Tongue (tissue), 3 donors: ENCODE data around the gene PRKD3. TPM values are rescaled to one million over a fixed set of nuclear protein-coding genes. Genes with fewer than 3 reads are reported as not detected.
"Not testable (repeated sequence)": the region's sequence is repeated elsewhere in the genome, so short reads cannot be mapped to it uniquely, and the experiment has no call there.

ENCODE experiments used
- DNase-seq: peaks from one replicate; pipeline ENCODE4 v3.0.0-alpha.2; 2015
- small RNA-seq: library from RNA; depleted of rRNA; stranded (forward); fragments of <200 nt; gene quantifications from one replicate; pipeline ENCODE3, GENCODE V24; 2014; ENCODE audit warnings: low replicate concordance
- total RNA-seq: library from RNA; depleted of rRNA; stranded (reverse); fragments of >200 nt; gene quantifications from one replicate; pipeline ENCODE4 v1.2.3, GENCODE V29; 2014

Gene PRKD3
- total RNA-seq, 1 donor from 2014 or later = 45.6 TPM

GRCh38 chr2:37316181-37316580 lies 8.5 kb downstream of the PRKD3 start:
- no peak for DNase-seq

GRCh38 chr2:37315364-37315763 lies 9.3 kb downstream of the PRKD3 start:
- no peak for DNase-seq

- no peak for DNase-seq
Measured at GRCh38 chr2:37307500-37307899, 17.1 kb downstream of the PRKD3 start.

DNA sequence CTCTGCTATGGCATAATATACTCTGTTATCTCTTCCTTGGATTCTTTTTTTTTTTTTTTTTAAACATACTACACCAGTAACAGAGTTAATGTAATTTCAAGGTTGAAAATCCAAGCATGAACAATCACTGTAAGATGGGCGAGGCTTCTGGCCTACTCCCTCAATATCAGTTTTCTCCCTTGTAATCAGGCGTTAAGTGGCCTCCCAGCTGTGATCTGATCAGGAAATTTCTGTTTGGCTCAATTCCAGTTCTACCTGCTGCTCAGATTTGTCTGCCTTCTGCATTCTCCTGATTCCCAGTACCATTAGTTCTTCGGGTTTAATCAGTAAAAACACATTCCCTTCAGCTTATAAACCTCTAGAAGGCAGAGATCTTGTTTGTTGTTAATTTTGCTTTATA lies 18.6 kb downstream of the PRKD3 start:
- peak; percentile 25 for DNase-seq

DNA sequence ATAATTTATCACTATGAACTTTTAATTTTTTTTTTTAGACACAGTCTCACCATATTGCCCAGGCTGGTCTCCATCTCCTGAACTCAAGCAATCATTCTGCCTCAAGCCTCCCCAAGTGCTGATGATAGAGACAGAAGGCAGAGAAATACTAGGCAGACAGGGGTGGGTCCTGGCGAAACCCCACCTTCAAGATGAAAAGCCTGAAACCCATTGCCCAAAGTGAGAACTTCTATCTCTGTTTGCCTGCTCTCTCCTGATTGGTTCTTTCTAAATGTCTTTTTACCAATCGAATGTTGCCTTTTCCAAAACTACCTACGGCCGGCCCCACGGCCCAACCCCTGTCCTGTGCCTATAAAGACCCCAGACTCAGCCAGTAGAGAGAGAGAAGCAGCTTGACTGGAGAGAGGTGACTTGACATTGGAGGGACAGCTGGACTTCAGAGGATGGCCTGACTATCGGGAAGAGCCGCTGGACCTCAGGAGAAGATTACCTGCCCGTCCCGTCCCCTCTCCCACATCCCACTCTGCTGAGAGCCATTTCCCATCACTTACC lies 21.9 kb downstream of the PRKD3 start:
- no peak for DNase-seq

DNA sequence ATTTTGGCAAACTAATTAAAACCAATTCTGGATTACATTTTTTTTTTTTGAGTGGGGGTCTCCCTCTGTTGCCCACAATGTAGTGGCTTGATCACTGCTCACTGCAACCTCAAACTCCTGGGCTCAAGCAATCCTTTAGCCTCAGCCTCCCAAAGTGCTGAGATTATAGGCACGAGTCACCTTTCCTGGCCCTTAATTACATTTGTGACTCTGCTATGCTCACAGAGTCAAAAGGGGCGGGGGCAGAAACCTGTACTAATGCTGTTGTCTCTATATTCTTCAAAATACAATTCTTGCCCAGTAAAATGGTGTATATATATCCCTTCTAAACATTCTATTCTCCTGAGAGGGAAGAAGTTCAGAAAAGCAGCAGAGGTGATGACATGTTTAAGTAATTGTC lies 23.2 kb downstream of the PRKD3 start:
- no peak for DNase-seq

- no peak for DNase-seq
Measured at GRCh38 chr2:37300578-37300977, 24.1 kb downstream of the PRKD3 start.

GRCh38 chr2:37300146-37300545 lies 24.5 kb downstream of the PRKD3 start:
- DNase-seq = no peak

DNA sequence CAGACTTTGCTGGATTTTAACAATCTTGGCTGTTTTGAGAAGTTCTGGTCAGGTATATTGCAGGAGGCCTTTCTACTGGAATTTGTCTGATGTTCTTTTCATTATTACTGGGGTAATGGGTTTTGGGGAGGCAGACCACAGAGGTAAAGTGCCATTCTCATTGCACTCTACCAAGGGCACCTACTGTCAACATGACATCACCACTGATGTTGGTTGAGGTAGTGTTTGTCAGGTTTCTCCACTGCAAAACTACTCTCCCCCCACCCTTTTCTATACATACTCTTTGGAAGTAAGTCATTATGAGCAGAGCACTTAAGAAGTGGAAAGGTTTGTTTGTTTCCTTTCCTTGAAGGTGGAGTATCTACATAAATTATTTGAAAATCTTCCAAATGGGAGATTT lies 27.0 kb downstream of the PRKD3 start:
- DNase-seq = no peak

DNA sequence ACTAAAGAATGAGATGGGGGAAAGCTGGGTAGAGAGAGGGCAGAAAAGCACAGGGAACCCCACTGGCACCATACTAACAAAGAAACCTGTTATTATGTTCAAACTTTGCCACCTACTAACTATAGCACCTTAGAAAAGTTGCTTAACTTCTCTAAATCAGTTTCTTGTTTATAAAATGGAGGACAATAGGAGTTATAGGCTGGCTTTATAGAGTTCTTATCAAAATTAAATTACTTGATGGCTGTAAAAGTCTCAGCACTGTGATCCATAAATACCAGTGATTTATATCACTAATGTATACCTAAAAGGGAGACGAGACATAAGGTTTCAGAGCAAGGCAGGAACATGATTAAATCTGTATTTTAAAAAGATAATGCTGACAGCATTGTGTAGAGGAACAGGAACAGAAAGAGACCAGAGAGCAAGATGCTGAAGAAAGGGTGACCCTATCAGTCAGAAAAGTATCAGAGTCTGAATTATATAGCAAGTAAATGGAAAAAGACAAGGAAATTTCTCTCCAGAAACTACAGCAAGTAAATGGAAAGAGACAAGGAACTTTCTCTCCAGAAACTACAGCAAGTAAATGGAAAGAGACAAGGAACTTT lies 29.1 kb downstream of the PRKD3 start:
- no peak for DNase-seq

DNA sequence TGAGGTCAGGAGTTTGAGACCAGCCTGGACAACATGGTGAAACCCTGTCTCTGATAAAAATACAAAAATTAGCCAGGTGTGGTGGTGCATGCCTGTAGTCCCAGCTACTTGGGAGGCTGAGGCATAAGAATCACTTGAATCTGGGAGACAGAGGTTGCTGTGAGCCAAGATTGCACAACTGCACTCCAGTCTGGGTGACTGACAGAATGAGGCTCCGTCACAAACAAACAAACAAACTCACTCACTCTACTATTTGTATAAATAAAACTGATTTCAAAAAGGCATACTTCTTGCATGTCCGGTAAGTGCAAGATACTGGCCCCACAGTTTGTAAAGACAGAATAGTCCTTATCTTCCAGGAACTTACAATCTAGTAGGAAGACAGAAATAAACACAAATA lies 29.8 kb downstream of the PRKD3 start:
- DNase-seq = not testable (repeated sequence)

- DNase-seq = no peak
Measured at GRCh38 chr2:37291680-37292079, 33.0 kb downstream of the PRKD3 start.

GRCh38 chr2:37287966-37288365 lies 36.7 kb downstream of the PRKD3 start:
- DNase-seq = no peak

DNA sequence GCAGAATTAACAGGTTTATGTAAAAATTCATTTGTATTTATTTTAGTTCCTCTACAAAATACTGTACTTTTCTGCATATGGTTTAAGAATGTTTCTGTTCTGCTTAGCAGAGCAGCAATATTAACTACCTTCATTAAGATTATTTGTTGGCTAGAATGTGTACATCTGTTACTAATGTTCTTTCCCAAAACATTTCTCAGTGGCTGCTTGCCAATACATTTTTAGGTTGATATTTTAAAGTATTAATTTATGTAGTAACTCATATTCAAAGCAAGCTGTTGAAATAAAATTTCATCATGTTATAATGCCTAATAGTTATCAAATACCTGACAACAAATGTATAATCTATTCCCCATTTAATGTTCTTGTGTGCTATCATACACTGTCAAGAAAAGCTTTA lies 40.3 kb downstream of the PRKD3 start:
- no peak for DNase-seq

- no peak for DNase-seq
Measured at GRCh38 chr2:37283207-37283606, 41.4 kb downstream of the PRKD3 start.

DNA sequence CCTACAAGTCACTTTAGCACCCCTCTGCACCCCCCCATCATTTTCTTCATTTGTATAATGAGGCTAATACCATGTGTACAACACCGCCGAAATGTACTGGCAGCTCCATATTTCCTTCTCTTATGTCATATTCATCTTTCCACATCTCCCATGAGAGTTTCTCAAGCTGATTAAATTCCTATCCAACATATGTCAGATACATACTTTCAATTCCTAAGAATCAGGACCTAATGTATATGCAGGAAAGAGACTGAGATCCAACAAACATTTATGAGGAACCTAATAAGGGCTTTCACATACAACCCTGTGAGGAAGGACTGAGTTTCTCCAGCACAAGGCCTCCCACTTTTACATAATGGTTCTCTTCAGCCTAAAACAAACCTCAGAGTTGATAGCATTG lies 41.9 kb downstream of the PRKD3 start:
- DNase-seq = no peak

DNA sequence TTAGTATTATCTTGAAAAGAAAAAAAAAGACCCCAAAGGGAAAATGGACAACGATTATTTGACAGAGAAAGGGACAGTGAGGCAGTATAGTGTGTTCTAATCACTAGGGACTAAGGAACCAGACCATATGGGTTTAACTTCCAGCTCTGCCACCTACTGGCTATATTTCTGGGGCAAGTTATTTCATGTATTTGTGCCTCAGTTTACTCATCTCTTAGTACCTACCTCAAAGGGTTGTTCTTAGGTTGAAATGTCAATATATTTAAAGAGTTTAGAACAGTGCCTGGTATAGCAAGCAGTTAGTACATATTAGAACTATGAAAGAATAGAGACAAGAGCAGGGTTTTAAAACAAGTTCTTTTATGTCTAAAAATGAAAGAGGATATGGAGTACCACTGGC lies 42.7 kb downstream of the PRKD3 start:
- no peak for DNase-seq

DNA sequence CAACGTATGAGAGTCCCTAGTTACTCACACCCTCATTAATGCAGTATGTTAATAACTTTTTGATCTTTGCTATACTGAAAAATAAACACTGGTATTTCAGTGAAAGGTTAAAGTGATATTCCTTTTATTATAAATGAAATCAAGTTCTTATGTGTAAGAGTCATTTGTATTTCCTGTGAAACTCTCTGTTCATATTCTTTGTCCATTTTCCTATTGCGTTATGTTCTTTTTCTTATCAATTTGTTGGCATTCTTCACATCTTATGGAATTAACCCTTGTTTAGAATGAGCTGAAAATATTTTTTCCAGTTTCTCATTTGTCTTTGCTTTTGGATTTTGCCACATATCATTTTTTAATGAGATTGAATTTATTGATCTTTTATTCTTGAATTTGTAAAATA lies 48.3 kb downstream of the PRKD3 start:
- no peak for DNase-seq

Small RNA genes lying within 50 kb of the gene (small RNA-seq; reads per million reads assigned to genes)
- gene RNU6-939P = not detected

Other genes starting within 250 kb of the PRKD3 start
- 38.2 TPM for gene HEATR5B, start 240.5 kb downstream of the PRKD3 start, total RNA-seq
- 7.6 TPM for gene GPATCH11, start 240.3 kb downstream of the PRKD3 start, total RNA-seq
- 31.2 TPM for gene EIF2AK2, start 167.9 kb downstream of the PRKD3 start, total RNA-seq
- gene SULT6B1, start 136.2 kb downstream of the PRKD3 start, total RNA-seq = not detected
- gene CEBPZOS, start 128.3 kb downstream of the PRKD3 start, total RNA-seq = 17.0 TPM
- gene CEBPZ, start 93.2 kb downstream of the PRKD3 start, total RNA-seq = 66.3 TPM
- gene NDUFAF7, start 93.2 kb downstream of the PRKD3 start, total RNA-seq = 20.7 TPM
- gene QPCT, start 19.8 kb upstream of the PRKD3 start, total RNA-seq = 5.6 TPM